AG04450 (cell line): Measurements from ENCODE around the gene GSE1. TPM values are rescaled to one million over a fixed set of nuclear protein-coding genes. Genes with fewer than 3 reads are reported as not detected.

ENCODE experiments used
- CTCF ChIA-PET: fragments of 300-600, 350-600 bp; formaldehyde crosslinking; extraction: SDS; loops from one replicate; lab custom pipeline; 2022; ENCODE audit warnings: antibody characterized with exemption, inconsistent platforms; lab: Charles Lee
- POLR2A ChIA-PET: fragments of 350-600 bp; formaldehyde crosslinking; extraction: SDS; loops from one replicate; lab custom pipeline; 2021; ENCODE audit warnings: antibody characterized with exemption, inconsistent platforms; lab: Yijun Ruan, JAX
- DNase-seq: peaks from one replicate; pipeline ENCODE4 v3.0.0-alpha.2; 2011; ENCODE audit warnings: low read depth, low spot score
- H3K27ac ChIP-seq: one replicate; pipeline ENCODE4 v1.5.1; 2012; ENCODE audit warnings: low read depth, low read length, control low read depth
- H3K27me3 ChIP-seq: one replicate; pipeline ENCODE4 v1.6.0; 2012; ENCODE audit warnings: low read length; ENCODE audit not compliant: control insufficient read depth, insufficient read depth
- H3K4me3 ChIP-seq: 2 replicates; pipeline ENCODE4 v1.5.1; 2011; ENCODE audit warnings: mild to moderate bottlenecking, low read depth, low read length, control low read depth
- H3K9me3 ChIP-seq: 2 replicates; pipeline ENCODE4 v1.5.1; 2012; ENCODE audit warnings: low read length; ENCODE audit not compliant: control insufficient read depth, insufficient read depth
- CTCF ChIP-seq: IDR thresholded peaks from 2 replicates; pipeline ENCODE4 v1.5.1; 2011; ENCODE audit warnings: low read depth, low read length, control low read depth, inconsistent platforms
- polyA plus RNA-seq: library from polyadenylated mRNA; depleted of rRNA; stranded (reverse); fragments of >200 nt; gene quantifications from 2 replicates; pipeline ENCODE4 v1.2.3, GENCODE V29; 2011

GSE1 gene
- polyA plus RNA-seq, 1 experiment, result 18.2 TPM

GRCh38 chr16:85570735-85571562, 42.2 kb upstream of the GSE1 start:
- H3K27me3 ChIP-seq, result no peaks in the 10 kb centered on the region
- no peak for DNase-seq
- H3K4me3 ChIP-seq, result no peak overlapping the region
- ChIA-PET CTCF (no interaction called here), POLR2A (no interaction called here)
- peak overlapping the region; percentile 11 for H3K27ac ChIP-seq
- peaks cover 21% of the 10 kb centered on the region for H3K9me3 ChIP-seq
- TF ChIP-seq CTCF, result no peak

- Histone ChIP-seq H3K9me3 (peaks cover 21% of the 10 kb centered on the region), H3K27me3 (no peaks in the 10 kb centered on the region), H3K4me3 (no peak overlapping the region), H3K27ac (peak overlapping the region; percentile 11)
- ChIA-PET CTCF (no interaction called here), POLR2A (no interaction called here)
- TF ChIP-seq CTCF, result no peak
- no peak for DNase-seq
Observed at GRCh38 chr16:85571563-85571812, 41.6 kb upstream of the GSE1 start.

- Histone ChIP-seq H3K4me3 (no peak overlapping the region), H3K27ac (peak overlapping the region; percentile 39), H3K9me3 (peaks cover 21% of the 10 kb centered on the region), H3K27me3 (no peaks in the 10 kb centered on the region)
- no peak for DNase-seq
- no peak for TF ChIP-seq CTCF
- POLR2A ChIA-PET, result interaction anchor here (1.3 kb wide), 1 partner anchor 57 kb away, joined by 3 read pairs; no protein-coding TSS in a partner anchor
- CTCF ChIA-PET, result no interaction called here
Observed at GRCh38 chr16:85571813-85572619, 41.1 kb upstream of the GSE1 start.

GRCh38 chr16:85573045-85573695, 40.0 kb upstream of the GSE1 start:
- POLR2A ChIA-PET, result interaction anchor here (1.3 kb wide), 2 partner anchors 20 to 58 kb away, joined by 3 read pairs; no protein-coding TSS in a partner anchor
- H3K9me3 ChIP-seq, result peaks cover 16% of the 10 kb centered on the region
- CTCF ChIA-PET, result interaction anchor here (1.8 kb wide), 1 partner anchor 36 kb away, joined by 5 read pairs; no protein-coding TSS in a partner anchor

More at GRCh38 chr16:85573045-85573695, 40.0 kb upstream of the GSE1 start:
- Histone ChIP-seq H3K27ac (peak overlapping the region; percentile 3), H3K4me3 (no peak overlapping the region), H3K27me3 (no peaks in the 10 kb centered on the region)
- TF ChIP-seq CTCF, result no peak
- DNase-seq, result no peak
